SU-DHL-6 (cell line): ENCODE measurements around the gene CADM2.

Experiments
- EZH2phosphoT487 ChIP-seq: fragments of 200-600 bp; sonication (generic), shearing (Covaris generic); conservative IDR thresholded peaks from 2 replicates; pipeline ENCODE4 v1.6.1; 2018; ENCODE audit warnings: mild to moderate bottlenecking, antibody characterized with exemption, low read length, moderate library complexity, mixed read lengths
- TF ChIP-seq, protein P1 (sequence below): fragments of 200-600 bp; sonication (generic); IDR thresholded peaks from one replicate; pipeline ENCODE4 v1.5.1; 2017; ENCODE audit warnings: antibody characterized with exemption, mild to moderate bottlenecking, low read length, moderate library complexity; ENCODE audit not compliant: insufficient read depth, poor library complexity, severe bottlenecking

- TF ChIP-seq, protein P1, sequence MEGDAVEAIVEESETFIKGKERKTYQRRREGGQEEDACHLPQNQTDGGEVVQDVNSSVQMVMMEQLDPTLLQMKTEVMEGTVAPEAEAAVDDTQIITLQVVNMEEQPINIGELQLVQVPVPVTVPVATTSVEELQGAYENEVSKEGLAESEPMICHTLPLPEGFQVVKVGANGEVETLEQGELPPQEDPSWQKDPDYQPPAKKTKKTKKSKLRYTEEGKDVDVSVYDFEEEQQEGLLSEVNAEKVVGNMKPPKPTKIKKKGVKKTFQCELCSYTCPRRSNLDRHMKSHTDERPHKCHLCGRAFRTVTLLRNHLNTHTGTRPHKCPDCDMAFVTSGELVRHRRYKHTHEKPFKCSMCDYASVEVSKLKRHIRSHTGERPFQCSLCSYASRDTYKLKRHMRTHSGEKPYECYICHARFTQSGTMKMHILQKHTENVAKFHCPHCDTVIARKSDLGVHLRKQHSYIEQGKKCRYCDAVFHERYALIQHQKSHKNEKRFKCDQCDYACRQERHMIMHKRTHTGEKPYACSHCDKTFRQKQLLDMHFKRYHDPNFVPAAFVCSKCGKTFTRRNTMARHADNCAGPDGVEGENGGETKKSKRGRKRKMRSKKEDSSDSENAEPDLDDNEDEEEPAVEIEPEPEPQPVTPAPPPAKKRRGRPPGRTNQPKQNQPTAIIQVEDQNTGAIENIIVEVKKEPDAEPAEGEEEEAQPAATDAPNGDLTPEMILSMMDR = no peak
- TF ChIP-seq EZH2phosphoT487 = no peak
Observed at GRCh38 chr3:85244519-85244918, 285.7 kb downstream of the CADM2 start.
